ENCODE results near the gene PRX.

DNA sequence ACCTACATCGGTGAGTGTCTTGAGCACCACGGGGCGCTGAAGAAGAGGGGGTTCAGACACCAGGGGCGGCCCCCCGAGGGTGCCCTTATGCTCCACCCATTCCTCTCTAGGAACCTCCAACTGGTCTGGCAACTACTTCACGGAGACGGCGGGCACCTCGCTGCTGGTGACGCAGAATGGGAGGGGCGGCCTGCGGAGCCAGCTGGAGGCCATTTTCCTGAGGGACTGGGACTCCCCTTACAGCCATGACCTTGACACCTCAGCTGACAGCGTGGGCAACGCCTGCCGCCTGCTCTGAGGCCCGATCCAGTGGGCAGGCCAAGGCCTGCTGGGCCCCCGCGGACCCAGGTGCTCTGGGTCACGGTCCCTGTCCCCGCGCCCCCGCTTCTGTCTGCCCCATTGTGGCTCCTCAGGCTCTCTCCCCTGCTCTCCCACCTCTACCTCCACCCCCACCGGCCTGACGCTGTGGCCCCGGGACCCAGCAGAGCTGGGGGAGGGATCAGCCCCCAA, 35.2 kb downstream of the PRX start:
- TF ChIP-seq, protein P1, sequence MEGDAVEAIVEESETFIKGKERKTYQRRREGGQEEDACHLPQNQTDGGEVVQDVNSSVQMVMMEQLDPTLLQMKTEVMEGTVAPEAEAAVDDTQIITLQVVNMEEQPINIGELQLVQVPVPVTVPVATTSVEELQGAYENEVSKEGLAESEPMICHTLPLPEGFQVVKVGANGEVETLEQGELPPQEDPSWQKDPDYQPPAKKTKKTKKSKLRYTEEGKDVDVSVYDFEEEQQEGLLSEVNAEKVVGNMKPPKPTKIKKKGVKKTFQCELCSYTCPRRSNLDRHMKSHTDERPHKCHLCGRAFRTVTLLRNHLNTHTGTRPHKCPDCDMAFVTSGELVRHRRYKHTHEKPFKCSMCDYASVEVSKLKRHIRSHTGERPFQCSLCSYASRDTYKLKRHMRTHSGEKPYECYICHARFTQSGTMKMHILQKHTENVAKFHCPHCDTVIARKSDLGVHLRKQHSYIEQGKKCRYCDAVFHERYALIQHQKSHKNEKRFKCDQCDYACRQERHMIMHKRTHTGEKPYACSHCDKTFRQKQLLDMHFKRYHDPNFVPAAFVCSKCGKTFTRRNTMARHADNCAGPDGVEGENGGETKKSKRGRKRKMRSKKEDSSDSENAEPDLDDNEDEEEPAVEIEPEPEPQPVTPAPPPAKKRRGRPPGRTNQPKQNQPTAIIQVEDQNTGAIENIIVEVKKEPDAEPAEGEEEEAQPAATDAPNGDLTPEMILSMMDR (IDR thresholded peaks at IDR 0.05; ENCODE audit: borderline replicate concordance, extremely low read depth, low read length, poor library complexity, severe bottlenecking): no peak
- TF ChIP-seq EZH2 (IDR thresholded peaks at IDR 0.05; ENCODE audit: borderline replicate concordance, low read depth, low read length, severe bottlenecking): no peak
